MG63 (cell line): ENCODE results near the gene EMC1. TPM values are rescaled to one million over a fixed set of nuclear protein-coding genes. Genes with fewer than 3 reads are reported as not detected.
"Not testable (repeated sequence)": the region's sequence is repeated elsewhere in the genome, so short reads cannot be mapped to it uniquely, and the experiment has no call there.

Experiments used
- DNase-seq: peaks from one replicate; pipeline ENCODE4 v3.0.0-alpha.2; 2020
- H3K27me3 ChIP-seq: fragments of 250-450 bp; sonication (Bioruptor Pico); 2 replicates; pipeline ENCODE4 v1.5.1; 2020; ENCODE audit warnings: mild to moderate bottlenecking, moderate library complexity
- H3K36me3 ChIP-seq: fragments of 250-450 bp; sonication (Bioruptor Pico); 2 replicates; pipeline ENCODE4 v1.5.1; 2020; ENCODE audit warnings: mild to moderate bottlenecking, moderate library complexity
- H3K4me3 ChIP-seq: fragments of 250-450 bp; sonication (Bioruptor Pico); 2 replicates; pipeline ENCODE4 v1.5.1; 2020; ENCODE audit warnings: mild to moderate bottlenecking, moderate library complexity
- H3K9me3 ChIP-seq: fragments of 250-450 bp; sonication (Bioruptor Pico); 2 replicates; pipeline ENCODE4 v1.5.1; 2020; ENCODE audit warnings: mild to moderate bottlenecking, moderate library complexity
- total RNA-seq: library from RNA; depleted of rRNA; stranded (reverse); fragments of >200 nt; shearing (Covaris generic); gene quantifications from 2 replicates; pipeline ENCODE4 v1.2.3, GENCODE V29; 2014; ENCODE audit warnings: low replicate concordance; rRNA removed

Gene EMC1
- total RNA-seq, 1 experiment from 2014 or later, result 49.6 TPM

GRCh38 chr1:19180265-19180657 is 71.1 kb downstream of the EMC1 start:
- peaks cover 77% of the 10 kb centered on the region for H3K36me3 ChIP-seq
- not testable (repeated sequence) for H3K9me3 ChIP-seq, H3K4me3 ChIP-seq, H3K27me3 ChIP-seq, DNase-seq

GRCh38 chr1:19179597-19180264 is 71.6 kb downstream of the EMC1 start:
- Histone ChIP-seq H3K36me3 (peaks cover 76% of the 10 kb centered on the region), H3K4me3 (no peak overlapping the region), H3K27me3 (no peaks in the 10 kb centered on the region), H3K9me3 (no peaks in the 10 kb centered on the region)
- DNase-seq, result no peak

DNA sequence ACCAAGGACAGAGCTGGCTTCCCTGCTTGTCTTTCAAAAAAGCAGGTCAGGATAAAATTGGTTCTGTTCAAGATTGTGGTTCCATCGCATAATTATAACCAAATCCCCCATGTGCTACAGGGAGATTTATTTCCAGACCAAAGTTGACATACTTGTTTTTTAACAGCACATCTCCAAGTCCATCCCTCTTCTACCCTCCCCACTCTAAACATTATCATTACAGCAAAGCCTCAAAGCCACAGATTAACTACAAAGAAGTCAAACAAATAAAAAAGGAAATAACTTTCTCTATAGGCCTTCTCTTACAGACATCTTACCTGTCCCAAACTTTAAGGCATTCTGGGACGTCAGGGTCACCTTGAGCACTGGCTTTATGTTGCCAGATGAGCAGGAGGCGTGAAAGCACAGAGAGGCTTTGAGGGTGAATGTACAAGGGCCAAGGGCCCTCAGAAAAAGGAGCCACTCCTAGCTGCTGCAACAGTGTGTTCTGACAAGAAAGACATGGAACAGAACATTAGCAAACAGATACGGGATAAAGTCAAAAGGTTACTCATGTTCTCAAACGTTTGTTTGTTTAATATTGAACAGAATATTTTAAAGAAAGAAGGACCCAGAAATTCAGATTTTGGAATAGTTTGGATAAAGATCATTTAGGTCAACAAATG is 72.5 kb downstream of the EMC1 start:
- H3K27me3 ChIP-seq, result no peaks in the 10 kb centered on the region
- H3K9me3 ChIP-seq, result no peaks in the 10 kb centered on the region
- no peak overlapping the region for H3K4me3 ChIP-seq
- DNase-seq, result no peak
- peaks cover 80% of the 10 kb centered on the region for H3K36me3 ChIP-seq

GRCh38 chr1:19177811-19178210 is 73.5 kb downstream of the EMC1 start:
- no peak for DNase-seq

DNA sequence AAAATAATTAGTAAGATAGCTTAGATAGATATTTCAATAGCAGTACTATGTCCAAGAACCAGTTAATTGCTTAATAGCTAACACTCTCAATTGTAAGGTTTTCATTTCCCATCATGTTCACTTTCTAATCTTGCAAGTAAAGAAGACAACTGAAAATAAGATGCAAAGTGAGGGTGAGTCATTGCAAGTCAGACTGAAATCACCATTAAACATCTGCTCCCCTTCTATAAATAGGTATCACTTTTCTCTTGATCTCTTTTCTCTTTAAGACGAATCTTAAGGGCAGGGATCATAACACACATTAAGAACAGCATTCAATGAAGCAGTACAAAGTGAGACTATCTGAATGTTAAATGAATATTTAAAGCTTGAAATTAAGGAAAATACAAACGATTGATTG is 81.7 kb downstream of the EMC1 start:
- Histone ChIP-seq H3K9me3 (no peaks in the 10 kb centered on the region), H3K36me3 (peaks cover 94% of the 10 kb centered on the region), H3K4me3 (no peak overlapping the region), H3K27me3 (no peaks in the 10 kb centered on the region)
- DNase-seq, result no peak

More at GRCh38 chr1:19177811-19178210, 73.5 kb downstream of the EMC1 start:
- Histone ChIP-seq H3K9me3 (no peaks in the 10 kb centered on the region), H3K36me3 (peaks cover 80% of the 10 kb centered on the region), H3K27me3 (no peaks in the 10 kb centered on the region), H3K4me3 (no peak overlapping the region)

GRCh38 chr1:19167140-19167539 is 84.2 kb downstream of the EMC1 start:
- Histone ChIP-seq H3K36me3 (peaks cover 93% of the 10 kb centered on the region), H3K9me3 (no peaks in the 10 kb centered on the region), H3K27me3 (no peaks in the 10 kb centered on the region), H3K4me3 (no peak overlapping the region)
- DNase-seq, result no peak

DNA sequence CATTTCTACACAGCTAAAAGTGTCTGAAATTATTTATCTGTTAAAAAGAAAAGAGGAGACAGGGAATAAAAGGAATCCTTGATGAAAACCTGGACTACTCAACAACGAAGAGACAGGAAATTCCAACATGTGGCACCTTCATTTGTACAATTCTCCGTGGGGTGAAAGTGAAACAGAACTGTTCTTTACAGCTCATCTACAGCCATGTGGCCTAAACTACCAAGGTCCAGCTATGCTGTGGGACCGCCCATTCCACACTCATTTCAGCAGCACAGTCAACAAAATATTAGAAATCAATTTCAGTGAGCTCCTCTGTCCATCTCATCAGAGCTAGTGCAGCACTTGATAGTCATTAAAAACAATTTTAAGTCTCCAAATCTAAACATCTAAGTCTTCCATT is 85.3 kb downstream of the EMC1 start:
- no peak for DNase-seq
- Histone ChIP-seq H3K36me3 (peaks cover 95% of the 10 kb centered on the region), H3K4me3 (no peak overlapping the region), H3K9me3 (no peaks in the 10 kb centered on the region), H3K27me3 (no peaks in the 10 kb centered on the region)

Other genes starting within 250 kb of the EMC1 start
- gene UBR4, start 41.3 kb downstream of the EMC1 start, total RNA-seq, result 35.0 and 47.0 TPM in 2 replicates
- 97.4 and 130 TPM in 2 replicates for gene MRTO4, start 281 bp upstream of the EMC1 start, total RNA-seq
- 0.95 TPM in 1 of 2 replicates, not detected in the other for gene AKR7A3, start 37.2 kb upstream of the EMC1 start, total RNA-seq
- gene AKR7A2, start 60.6 kb upstream of the EMC1 start, total RNA-seq, result 62.1 and 83.3 TPM in 2 replicates
- gene SLC66A1, start 60.8 kb upstream of the EMC1 start, total RNA-seq, result 15.9 and 19.9 TPM in 2 replicates
- 316 and 357 TPM in 2 replicates for gene CAPZB, start 234.0 kb upstream of the EMC1 start, total RNA-seq